Measurements from ENCODE around the gene INSIG2. TPM values are rescaled to one million over a fixed set of nuclear protein-coding genes. Genes with fewer than 3 reads are reported as not detected.

The INSIG2 gene
- total and polyA plus RNA-seq, 4 donors, result 16.4 to 40.6 (median 22.9) TPM

GRCh38 chr2:118056165-118056534 lies 32.1 kb upstream of the INSIG2 start:
- H3K4me1 ChIP-seq (ENCODE audit: control insufficient read depth in 5 of 5, insufficient read depth in 5 of 5, low read length in 5 of 5), result no peaks in the 10 kb centered on the region
- peaks cover 0 to 23% (median 4%) of the 10 kb centered on the region in 3 donors for H3K27me3 ChIP-seq (ENCODE audit: control insufficient read depth in 3 of 3, insufficient read depth in 3 of 3, low read length in 2 of 3)
- no peaks in the 10 kb centered on the region for H3K9me3 ChIP-seq (ENCODE audit: control insufficient read depth in 4 of 4, insufficient read depth in 3 of 4, low read length in 3 of 4)
- ATAC-seq (ENCODE audit: insufficient read depth, low FRiP score) (peak; percentile 49), DNase-seq (peak in 1 of 3 donors; percentile 6)
- no peak overlapping the region for H3K9ac ChIP-seq (ENCODE audit: insufficient read depth in 1 of 2, low read length in 2 of 2)
- peak overlapping the region in 1 of 2 donors; percentile 55 for H3K27ac ChIP-seq (ENCODE audit: low read depth in 1 of 2, low read length in 1 of 2)
- no peak overlapping the region for H3K4me3 ChIP-seq
- 32 to 47% methylated on average over 3 of the region's 3 CpGs for WGBS, 2 donors
- no peak for TF ChIP-seq CTCF (IDR thresholded peaks at IDR 0.05; ENCODE audit: control extremely low read depth, extremely low read depth)
- H3K36me3 ChIP-seq (ENCODE audit: control insufficient read depth in 4 of 4, insufficient read depth in 4 of 4, low read length in 4 of 4), result no peaks in the 10 kb centered on the region

- no peaks in the 10 kb centered on the region for H3K9me3 ChIP-seq (ENCODE audit: control insufficient read depth in 4 of 4, insufficient read depth in 3 of 4, low read length in 3 of 4)
- no peak for TF ChIP-seq CTCF (IDR thresholded peaks at IDR 0.05; ENCODE audit: control extremely low read depth, extremely low read depth)
- no peaks in the 10 kb centered on the region for H3K36me3 ChIP-seq (ENCODE audit: control insufficient read depth in 4 of 4, insufficient read depth in 4 of 4, low read length in 4 of 4)
- no peak overlapping the region for H3K27ac ChIP-seq (ENCODE audit: low read depth in 1 of 2, low read length in 1 of 2)
- no peak for DNase-seq
- WGBS, 2 donors, result 96 to 98% methylated on average over 3 of the region's 3 CpGs
- peaks cover 0 to 20% (median 4%) of the 10 kb centered on the region in 3 donors for H3K27me3 ChIP-seq (ENCODE audit: control insufficient read depth in 3 of 3, insufficient read depth in 3 of 3, low read length in 2 of 3)
- no peak overlapping the region for H3K9ac ChIP-seq (ENCODE audit: insufficient read depth in 1 of 2, low read length in 2 of 2)
- no peak for ATAC-seq (ENCODE audit: insufficient read depth, low FRiP score)
- H3K4me1 ChIP-seq (ENCODE audit: control insufficient read depth in 5 of 5, insufficient read depth in 5 of 5, low read length in 5 of 5), result no peaks in the 10 kb centered on the region
- no peak overlapping the region for H3K4me3 ChIP-seq
Observed at GRCh38 chr2:118056801-118057200, 31.5 kb upstream of the INSIG2 start.

- no peak overlapping the region for H3K4me3 ChIP-seq
- DNase-seq, result no peak
- no peak overlapping the region for H3K9ac ChIP-seq (ENCODE audit: insufficient read depth in 1 of 2, low read length in 2 of 2)
- H3K4me1 ChIP-seq (ENCODE audit: control insufficient read depth in 5 of 5, insufficient read depth in 5 of 5, low read length in 5 of 5), result no peaks in the 10 kb centered on the region
- ATAC-seq (ENCODE audit: insufficient read depth, low FRiP score), result no peak
- H3K36me3 ChIP-seq (ENCODE audit: control insufficient read depth in 4 of 4, insufficient read depth in 4 of 4, low read length in 4 of 4), result no peaks in the 10 kb centered on the region
- H3K9me3 ChIP-seq (ENCODE audit: control insufficient read depth in 4 of 4, insufficient read depth in 3 of 4, low read length in 3 of 4), result no peaks in the 10 kb centered on the region
- H3K27ac ChIP-seq (ENCODE audit: low read depth in 1 of 2, low read length in 1 of 2), result no peak overlapping the region
- peaks cover 0 to 7% (median 4%) of the 10 kb centered on the region in 3 donors for H3K27me3 ChIP-seq (ENCODE audit: control insufficient read depth in 3 of 3, insufficient read depth in 3 of 3, low read length in 2 of 3)
- TF ChIP-seq CTCF (IDR thresholded peaks at IDR 0.05; ENCODE audit: control extremely low read depth, extremely low read depth), result no peak
- 72 to 97% methylated on average over 3 of the region's 3 CpGs for WGBS, 2 donors
Observed at GRCh38 chr2:118058951-118059350, 29.3 kb upstream of the INSIG2 start.

- peaks cover 0 to 8% (median 4%) of the 10 kb centered on the region in 3 donors for H3K27me3 ChIP-seq (ENCODE audit: control insufficient read depth in 3 of 3, insufficient read depth in 3 of 3, low read length in 2 of 3)
- H3K9me3 ChIP-seq (ENCODE audit: control insufficient read depth in 4 of 4, insufficient read depth in 3 of 4, low read length in 3 of 4), result no peaks in the 10 kb centered on the region
- no peak overlapping the region for H3K27ac ChIP-seq (ENCODE audit: low read depth in 1 of 2, low read length in 1 of 2)
- DNase-seq (no peak), ATAC-seq (ENCODE audit: insufficient read depth, low FRiP score) (no peak)
- H3K4me1 ChIP-seq (ENCODE audit: control insufficient read depth in 5 of 5, insufficient read depth in 5 of 5, low read length in 5 of 5), result no peaks in the 10 kb centered on the region
- no peaks in the 10 kb centered on the region for H3K36me3 ChIP-seq (ENCODE audit: control insufficient read depth in 4 of 4, insufficient read depth in 4 of 4, low read length in 4 of 4)
- WGBS, 2 donors, result 24 to 54% methylated on average over 4 of the region's 4 CpGs
- no peak for TF ChIP-seq CTCF (IDR thresholded peaks at IDR 0.05; ENCODE audit: control extremely low read depth, extremely low read depth)
- no peak overlapping the region for H3K4me3 ChIP-seq
- H3K9ac ChIP-seq (ENCODE audit: insufficient read depth in 1 of 2, low read length in 2 of 2), result no peak overlapping the region
Observed at GRCh38 chr2:118059919-118060478, 28.3 kb upstream of the INSIG2 start.
